ENCODE results near the gene SNX13.
"Not testable (repeated sequence)": the region's sequence is repeated elsewhere in the genome, so short reads cannot be mapped to it uniquely, and the experiment has no call there.

Gene SNX13

GRCh38 chr7:17912050-17912449 is 28.2 kb downstream of the SNX13 start:
- no peak overlapping the region for H3K4me3 ChIP-seq (ENCODE audit: low read depth, low read length, poor library complexity, severe bottlenecking)
- H3F3A ChIP-seq (ENCODE audit: insufficient read depth, low read length): no peaks in the 10 kb centered on the region
- no peaks in the 10 kb centered on the region for H3K9me2 ChIP-seq (ENCODE audit: low read depth, low read length)
- no peak overlapping the region for H3K4me2 ChIP-seq (ENCODE audit: low read length)
- no peak for TF ChIP-seq CTCF (IDR thresholded peaks at IDR 0.05; ENCODE audit: low read length)
- TF ChIP-seq EZH2 (IDR thresholded peaks at IDR 0.05; ENCODE audit: borderline replicate concordance, low read length): no peak
- no peaks in the 10 kb centered on the region for H3K27me3 ChIP-seq (ENCODE audit: insufficient read depth, low read length)
- H3K9me3 ChIP-seq (ENCODE audit: low read length): peaks cover 9% of the 10 kb centered on the region; the same call in 1 of the 2 replicates
- peaks cover 9% of the 10 kb centered on the region for H3K4me1 ChIP-seq (ENCODE audit: insufficient read depth, low read length, severe bottlenecking)
- H3K9ac ChIP-seq (ENCODE audit: low read length): no peak overlapping the region
- no peak overlapping the region for H2AFZ ChIP-seq (ENCODE audit: low read length)
- H3K79me2 ChIP-seq (ENCODE audit: insufficient read depth, low read length): peaks cover 81% of the 10 kb centered on the region
- peaks cover 13% of the 10 kb centered on the region for H3K36me3 ChIP-seq (ENCODE audit: insufficient read depth, low read length)
- no peak overlapping the region for H3K27ac ChIP-seq (ENCODE audit: low read depth, low read length, poor library complexity, severe bottlenecking)
- no peaks in the 10 kb centered on the region for H4K20me1 ChIP-seq (ENCODE audit: insufficient read depth, low read length)

- H3K4me2 ChIP-seq (ENCODE audit: low read length): no peak overlapping the region
- peaks cover 15% of the 10 kb centered on the region for H3K36me3 ChIP-seq (ENCODE audit: insufficient read depth, low read length)
- H3K4me1 ChIP-seq (ENCODE audit: insufficient read depth, low read length, severe bottlenecking): peaks cover 9% of the 10 kb centered on the region
- no peaks in the 10 kb centered on the region for H4K20me1 ChIP-seq (ENCODE audit: insufficient read depth, low read length)
- H3K79me2 ChIP-seq (ENCODE audit: insufficient read depth, low read length): peaks cover 77% of the 10 kb centered on the region
- no peak overlapping the region for H3K27ac ChIP-seq (ENCODE audit: low read depth, low read length, poor library complexity, severe bottlenecking)
- H2AFZ ChIP-seq (ENCODE audit: low read length): no peak overlapping the region
- TF ChIP-seq CTCF (IDR thresholded peaks at IDR 0.05; ENCODE audit: low read length) (no peak), EZH2 (IDR thresholded peaks at IDR 0.05; ENCODE audit: borderline replicate concordance, low read length) (no peak)
- no peaks in the 10 kb centered on the region for H3F3A ChIP-seq (ENCODE audit: insufficient read depth, low read length)
- no peak overlapping the region for H3K4me3 ChIP-seq (ENCODE audit: low read depth, low read length, poor library complexity, severe bottlenecking)
- H3K9me3 ChIP-seq (ENCODE audit: low read length): 0 out of 2 replicates have a peak, but pooled peaks cover 5% of the 10 kb centered on the region
- no peak overlapping the region for H3K9ac ChIP-seq (ENCODE audit: low read length)
- no peaks in the 10 kb centered on the region for H3K27me3 ChIP-seq (ENCODE audit: insufficient read depth, low read length)
- H3K9me2 ChIP-seq (ENCODE audit: low read depth, low read length): no peaks in the 10 kb centered on the region
Observed at GRCh38 chr7:17910377-17910776, 29.9 kb downstream of the SNX13 start.

GRCh38 chr7:17909310-17909709 is 31.0 kb downstream of the SNX13 start:
- not testable (repeated sequence) for H3K4me2 ChIP-seq (ENCODE audit: low read length); H3K9me3 ChIP-seq (ENCODE audit: low read length); H2AFZ ChIP-seq (ENCODE audit: low read length); H3K4me1 ChIP-seq (ENCODE audit: insufficient read depth, low read length, severe bottlenecking); H3F3A ChIP-seq (ENCODE audit: insufficient read depth, low read length); H3K9me2 ChIP-seq (ENCODE audit: low read depth, low read length); H4K20me1 ChIP-seq (ENCODE audit: insufficient read depth, low read length); H3K27ac ChIP-seq (ENCODE audit: low read depth, low read length, poor library complexity, severe bottlenecking); H3K4me3 ChIP-seq (ENCODE audit: low read depth, low read length, poor library complexity, severe bottlenecking); H3K27me3 ChIP-seq (ENCODE audit: insufficient read depth, low read length); H3K9ac ChIP-seq (ENCODE audit: low read length)
- Histone ChIP-seq H3K36me3 (ENCODE audit: insufficient read depth, low read length) (peaks cover 15% of the 10 kb centered on the region), H3K79me2 (ENCODE audit: insufficient read depth, low read length) (peaks cover 72% of the 10 kb centered on the region)

GRCh38 chr7:17907014-17907413 is 33.3 kb downstream of the SNX13 start:
- Histone ChIP-seq H3K27ac (ENCODE audit: low read depth, low read length, poor library complexity, severe bottlenecking) (no peak overlapping the region), H3K36me3 (ENCODE audit: insufficient read depth, low read length) (peaks cover 15% of the 10 kb centered on the region), H4K20me1 (ENCODE audit: insufficient read depth, low read length) (no peaks in the 10 kb centered on the region), H3K79me2 (ENCODE audit: insufficient read depth, low read length) (peaks cover 72% of the 10 kb centered on the region), H3K9ac (ENCODE audit: low read length) (no peak overlapping the region), H3K27me3 (ENCODE audit: insufficient read depth, low read length) (no peaks in the 10 kb centered on the region), H3K4me1 (ENCODE audit: insufficient read depth, low read length, severe bottlenecking) (no peaks in the 10 kb centered on the region), H3F3A (ENCODE audit: insufficient read depth, low read length) (no peaks in the 10 kb centered on the region), H3K4me3 (ENCODE audit: low read depth, low read length, poor library complexity, severe bottlenecking) (no peak overlapping the region), H3K9me3 (ENCODE audit: low read length) (0 out of 2 replicates have a peak, but pooled peaks cover 5% of the 10 kb centered on the region), H2AFZ (ENCODE audit: low read length) (no peak overlapping the region), H3K9me2 (ENCODE audit: low read depth, low read length) (no peaks in the 10 kb centered on the region), H3K4me2 (ENCODE audit: low read length) (no peak overlapping the region)
- TF ChIP-seq CTCF (IDR thresholded peaks at IDR 0.05; ENCODE audit: low read length) (no peak), EZH2 (IDR thresholded peaks at IDR 0.05; ENCODE audit: borderline replicate concordance, low read length) (no peak)

Data from OCI-LY1 (cell line).